ENCODE measurements around the gene PARD6B.
A peak's percentile ranks its signal among the peaks of the same experiment; 100 is the strongest.
"Not testable (repeated sequence)": the region's sequence is repeated elsewhere in the genome, so short reads cannot be mapped to it uniquely, and the experiment has no call there.

Gene PARD6B

DNA sequence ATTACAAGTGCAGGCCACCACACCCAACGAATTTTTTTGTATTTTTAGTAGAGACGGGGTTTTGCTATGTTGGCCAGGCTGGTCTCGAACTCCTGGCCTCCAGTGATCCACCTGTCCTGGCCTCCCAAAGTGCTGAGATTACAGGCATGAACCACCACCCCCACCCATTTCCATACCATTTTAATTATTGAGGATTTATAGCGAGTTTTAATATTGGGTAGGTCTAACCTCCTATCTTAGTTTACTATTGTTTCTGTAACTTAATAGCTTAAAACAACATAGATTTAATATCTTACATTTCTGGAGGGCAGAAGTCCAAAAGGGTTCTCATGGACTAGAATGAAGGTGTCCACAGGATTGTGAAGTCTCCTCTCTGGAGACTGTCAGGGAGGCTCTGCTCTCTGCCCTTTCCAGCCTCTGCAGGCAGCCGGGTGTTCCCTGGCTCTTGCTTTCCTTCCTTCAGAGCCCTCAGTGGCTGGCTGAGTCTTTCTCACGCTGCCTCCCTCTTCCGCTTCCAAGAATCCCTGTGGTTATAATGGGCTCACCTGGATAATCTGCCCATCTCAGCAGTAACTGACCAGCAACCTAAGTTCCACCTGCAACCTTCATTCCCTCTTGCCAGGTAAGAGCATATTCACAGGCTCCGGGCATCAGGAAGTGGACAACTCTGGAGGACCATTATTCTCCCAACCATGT lies 44.9 kb downstream of the PARD6B start:
- no peak for DNase-seq

DNA sequence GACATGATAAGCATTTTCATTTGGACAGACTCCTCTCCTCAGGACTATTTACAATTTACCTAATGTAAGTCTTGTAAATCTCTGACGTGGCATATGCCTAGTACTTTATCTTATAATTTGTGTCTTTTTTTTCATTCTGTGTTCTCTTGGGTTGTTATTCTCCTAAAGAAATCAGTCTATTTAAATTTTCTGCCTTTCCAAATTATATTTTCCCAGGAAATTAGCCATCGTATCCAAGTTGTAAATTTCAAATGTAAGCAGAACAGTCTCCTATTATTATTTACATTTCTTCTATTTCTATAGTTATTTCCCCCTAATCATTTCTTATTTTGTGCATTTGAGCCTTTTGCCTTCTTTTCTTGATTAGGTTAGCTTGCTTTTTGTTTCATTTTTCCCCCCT lies 46.0 kb downstream of the PARD6B start:
- no peak for DNase-seq

DNA sequence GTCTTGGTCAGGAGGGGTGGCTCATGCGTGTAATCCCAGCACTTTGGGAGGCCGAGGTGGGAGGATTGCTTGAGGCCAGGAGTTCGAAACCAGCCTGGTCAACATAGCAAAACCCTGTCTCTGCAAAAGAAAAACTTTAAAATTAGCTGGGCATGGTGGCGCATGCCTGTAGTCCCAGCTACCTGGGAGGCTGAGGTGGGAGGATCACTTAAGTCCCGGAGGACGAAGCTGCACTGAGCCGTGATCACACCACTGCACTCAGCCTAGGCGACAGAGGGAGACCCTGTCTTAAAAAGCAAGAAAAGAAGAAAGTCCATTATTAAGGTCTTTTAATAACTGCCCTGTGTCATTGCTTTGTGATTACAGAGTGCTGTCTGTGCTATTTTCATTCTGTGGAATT lies 47.6 kb downstream of the PARD6B start:
- not testable (repeated sequence) for DNase-seq

DNA sequence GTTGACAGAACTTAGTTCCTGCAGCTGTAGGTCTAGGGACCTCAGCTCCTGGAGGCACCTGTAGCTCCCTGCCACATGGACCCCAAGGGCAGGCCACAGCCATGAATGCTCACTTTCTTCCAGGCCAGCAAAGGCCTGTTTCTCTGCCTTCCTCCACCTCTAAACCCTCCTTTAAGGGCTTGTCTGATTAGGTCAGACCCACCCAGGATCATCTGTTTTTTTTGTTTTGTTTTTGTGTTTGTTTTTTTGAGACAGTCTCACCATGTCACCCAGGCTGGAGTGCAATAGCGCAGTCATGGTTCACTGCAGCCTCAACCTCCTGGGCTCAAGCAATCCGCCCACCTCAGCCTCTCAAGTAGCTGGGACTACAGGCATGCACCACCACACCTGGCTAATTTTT lies 52.0 kb downstream of the PARD6B start:
- no peak for DNase-seq

DNA sequence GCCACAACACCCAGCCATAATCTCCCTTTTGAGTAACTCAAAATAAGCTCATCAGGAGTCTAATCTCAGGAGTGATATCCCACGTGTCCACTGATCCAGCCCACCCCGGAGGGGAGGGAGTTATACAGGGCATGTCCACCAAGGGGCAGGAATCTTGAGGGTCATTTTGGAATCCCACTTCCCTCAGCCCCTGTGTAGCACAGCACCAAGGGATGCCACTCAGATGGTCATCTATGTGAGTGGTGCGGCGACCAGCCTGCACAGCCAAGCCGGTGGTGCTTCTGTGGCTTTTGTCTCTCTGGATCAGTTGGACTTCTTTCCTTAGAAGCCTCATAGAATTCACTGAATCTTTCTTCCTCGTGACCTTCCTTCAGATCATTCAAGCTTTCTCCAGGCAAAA lies 52.5 kb downstream of the PARD6B start:
- DNase-seq, result no peak

DNA sequence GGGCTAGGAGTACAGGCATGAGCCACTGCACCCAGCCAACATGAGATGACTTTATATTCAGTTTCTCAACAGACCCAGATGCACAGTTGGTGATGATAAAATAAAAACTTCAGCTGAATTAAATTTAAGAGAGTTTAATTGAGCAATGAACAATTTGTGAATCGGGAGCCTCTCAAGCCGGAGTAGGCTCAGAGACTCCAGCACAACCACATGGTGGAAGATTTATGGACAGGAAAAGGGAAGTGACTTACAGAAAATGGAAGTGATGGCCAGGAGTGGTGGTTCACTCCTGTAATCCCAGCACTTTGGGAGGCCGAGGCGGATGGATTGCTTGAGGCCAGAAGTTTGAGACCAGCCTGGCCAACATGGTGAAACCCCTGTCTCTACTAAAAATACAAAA lies 53.1 kb downstream of the PARD6B start:
- no peak for DNase-seq

DNA sequence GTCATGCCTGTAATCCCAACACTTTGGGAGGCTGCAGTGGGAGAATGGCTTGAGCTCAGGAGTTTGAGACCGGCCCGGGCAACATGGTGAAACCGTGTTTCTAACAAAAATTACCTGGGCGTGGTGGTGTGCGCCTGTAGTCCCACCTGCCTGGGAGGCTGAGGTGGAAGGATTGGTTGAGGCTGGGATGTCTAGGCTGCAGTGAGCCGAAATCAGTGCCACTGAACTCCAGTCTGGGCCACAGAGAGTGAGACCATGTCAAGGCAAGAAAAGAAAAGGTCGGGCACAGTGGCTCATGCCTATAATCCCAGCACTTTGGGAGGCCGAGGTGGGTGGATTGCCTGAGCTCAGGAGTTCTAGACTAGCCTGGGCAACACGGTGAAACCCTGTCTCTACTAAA lies 55.3 kb downstream of the PARD6B start:
- no peak for DNase-seq

DNA sequence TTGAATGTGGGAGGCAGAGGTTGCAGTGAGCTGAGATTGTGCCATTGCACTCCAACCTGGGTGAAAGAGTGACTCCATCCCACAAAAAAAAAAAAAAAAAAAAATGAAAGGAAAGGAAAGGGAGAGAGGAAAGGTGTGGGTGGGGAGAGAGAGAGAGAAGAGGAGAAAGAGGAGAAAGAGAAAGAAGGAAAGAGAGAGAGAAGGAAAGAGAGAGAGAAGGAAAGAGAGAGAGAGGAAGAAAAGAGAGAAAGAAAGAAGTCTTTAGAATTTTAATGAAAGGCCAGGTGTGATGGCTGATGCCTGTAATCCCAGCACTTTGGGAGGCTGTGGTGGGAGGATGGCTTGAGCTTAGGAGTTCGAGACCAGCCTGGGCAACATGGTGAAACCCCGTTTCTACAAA lies 55.8 kb downstream of the PARD6B start:
- DNase-seq, result no peak

DNA sequence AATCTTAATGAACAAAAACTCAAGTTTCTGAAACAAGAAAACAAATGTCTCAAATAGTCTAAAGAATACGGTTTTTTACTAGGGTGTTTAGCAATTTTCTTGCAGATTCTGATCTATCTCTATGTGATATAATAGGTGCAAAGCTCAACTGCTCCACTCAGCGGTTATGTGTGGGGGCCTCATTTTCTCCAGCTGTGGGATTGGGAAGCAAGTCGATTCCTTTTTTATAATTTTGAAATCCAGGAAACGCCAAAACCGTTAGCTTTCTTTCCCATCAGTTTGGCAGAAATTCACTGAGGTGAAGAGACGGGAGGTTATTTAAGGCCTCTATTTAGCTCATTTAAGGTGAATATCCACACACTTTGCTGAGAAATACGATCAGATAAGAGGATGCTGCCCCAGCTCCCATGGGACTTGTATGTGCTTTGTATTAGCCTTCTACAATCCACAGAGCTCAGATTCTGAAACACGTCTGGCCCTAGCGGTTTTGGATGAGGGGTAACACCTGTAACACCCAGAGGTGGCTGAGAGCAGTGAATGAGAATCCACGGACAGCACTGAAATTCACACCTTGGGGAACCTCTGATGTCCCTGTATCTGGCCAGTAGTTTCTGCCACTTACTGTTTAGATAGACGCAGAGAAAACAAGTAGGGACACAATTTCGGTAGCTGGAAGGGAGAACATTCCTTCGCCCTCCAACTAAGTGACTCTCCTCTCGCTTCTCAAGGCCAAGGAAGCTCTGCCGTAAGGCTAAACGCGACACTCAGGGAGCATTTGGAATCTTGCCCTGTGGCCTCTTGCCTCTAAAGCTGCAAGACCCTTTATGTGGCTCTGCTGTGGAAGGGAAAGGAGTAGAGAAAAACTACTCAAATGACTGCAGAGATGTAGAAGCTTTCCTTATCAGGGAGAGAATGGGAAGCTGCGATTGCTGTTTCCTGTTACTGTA lies 56.9 kb downstream of the PARD6B start:
- peak in 1 of 2 donors; percentile 55 for DNase-seq

DNA sequence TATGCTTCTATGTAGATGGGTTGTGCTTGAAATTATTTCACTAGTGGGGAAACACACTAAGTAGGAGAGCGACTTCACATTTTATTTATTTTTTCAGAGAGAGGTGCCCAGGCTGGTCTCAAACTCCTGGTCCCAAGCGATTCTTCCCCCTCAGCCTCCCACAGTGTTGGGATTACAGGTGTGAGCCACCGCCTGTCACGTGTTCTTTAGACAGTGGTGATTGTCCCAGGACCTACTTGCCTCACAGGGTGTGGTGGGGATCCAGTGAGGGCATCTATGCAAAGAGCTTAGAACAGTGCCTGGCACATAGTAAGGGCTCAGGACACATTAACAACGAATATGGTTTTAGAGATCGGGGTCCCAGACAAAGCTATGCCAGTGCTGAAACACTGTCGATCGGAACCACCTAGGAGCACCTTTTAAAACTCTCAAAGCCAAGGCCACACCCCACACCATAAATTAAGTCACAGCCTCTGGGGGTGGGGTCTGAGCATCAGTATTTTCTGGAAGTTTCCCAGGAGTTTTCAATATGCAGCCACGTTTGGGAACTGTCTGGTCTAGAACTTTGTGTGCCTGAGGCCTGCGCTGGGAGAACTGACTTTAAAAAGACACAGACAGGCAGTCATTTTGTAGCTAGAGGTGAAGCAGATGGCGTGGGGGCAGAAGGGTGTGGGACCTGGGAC lies 58.7 kb downstream of the PARD6B start:
- DNase-seq, result no peak

DNA sequence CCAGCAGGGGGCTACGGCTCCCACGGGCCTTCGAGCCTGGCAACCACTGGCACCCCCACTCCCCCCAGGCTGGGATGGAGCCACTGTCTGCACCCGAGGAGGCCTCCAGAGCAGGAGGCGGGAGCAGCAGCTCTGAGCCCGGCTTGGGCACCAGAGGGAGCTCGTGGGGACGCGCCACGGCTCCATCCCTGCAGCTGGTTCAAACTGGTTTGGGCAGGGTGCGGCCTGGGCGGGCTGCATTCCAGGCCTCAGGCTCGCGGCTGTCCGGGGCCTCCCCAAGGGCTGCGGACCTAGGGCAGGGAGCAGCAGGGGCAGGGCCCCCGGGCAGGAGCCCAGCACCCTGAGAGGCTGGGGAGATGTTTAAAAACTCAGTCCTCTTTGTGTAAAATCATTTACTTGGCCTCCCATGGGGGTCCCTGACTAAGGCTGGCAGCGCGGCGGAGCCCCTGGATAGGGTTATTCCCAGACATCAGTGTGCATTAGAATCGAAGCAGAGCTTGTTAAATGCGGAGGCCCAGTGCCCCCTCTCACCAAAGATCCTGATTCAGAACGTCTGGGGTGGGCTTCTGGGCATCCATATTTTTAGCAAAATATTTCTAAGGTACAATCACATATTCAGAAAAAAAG lies 59.4 kb downstream of the PARD6B start:
- peak; percentile 61 to 79 for DNase-seq

DNA sequence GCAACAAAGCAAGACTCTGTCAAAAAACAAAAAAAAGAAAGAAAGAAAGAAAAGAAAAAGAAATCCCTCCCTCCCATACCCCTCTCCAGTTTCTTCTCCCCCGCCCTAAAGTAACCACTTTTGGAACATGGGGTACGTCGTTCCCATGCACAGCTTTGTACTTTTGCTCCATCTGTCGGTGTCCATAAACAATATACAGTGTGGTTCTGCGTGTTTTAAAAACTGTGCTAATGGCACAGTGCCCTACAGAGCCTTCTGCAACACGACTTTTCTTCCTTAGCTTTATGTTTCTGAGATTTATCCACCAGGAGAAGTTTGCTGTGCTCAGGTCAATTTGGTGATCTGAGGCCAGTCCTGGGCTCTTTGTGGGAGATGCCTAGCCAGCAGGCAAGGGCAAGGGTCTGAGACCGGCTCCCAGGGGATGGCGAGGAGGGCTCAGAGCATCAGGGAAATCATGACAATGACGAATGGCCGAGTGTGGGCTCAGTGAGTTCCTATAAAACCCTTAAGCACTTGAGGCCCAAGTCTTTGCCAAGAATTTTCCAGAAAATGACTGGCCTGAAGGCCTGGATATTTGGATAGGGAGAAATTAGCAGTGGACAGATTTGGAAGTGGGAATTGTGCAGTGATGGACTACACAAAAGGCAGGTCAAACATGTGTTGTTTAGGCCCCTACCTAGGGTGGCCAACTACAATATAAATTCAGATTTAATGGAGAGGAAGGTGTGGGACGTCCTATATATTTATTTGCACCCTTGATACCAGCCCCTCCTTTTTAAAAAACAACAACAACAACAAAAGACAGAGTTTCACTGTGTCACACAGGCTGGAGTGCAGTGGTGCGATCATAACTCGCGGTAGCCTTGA lies 61.6 kb downstream of the PARD6B start:
- DNase-seq, result peak in 1 of 2 donors; percentile 19

DNA sequence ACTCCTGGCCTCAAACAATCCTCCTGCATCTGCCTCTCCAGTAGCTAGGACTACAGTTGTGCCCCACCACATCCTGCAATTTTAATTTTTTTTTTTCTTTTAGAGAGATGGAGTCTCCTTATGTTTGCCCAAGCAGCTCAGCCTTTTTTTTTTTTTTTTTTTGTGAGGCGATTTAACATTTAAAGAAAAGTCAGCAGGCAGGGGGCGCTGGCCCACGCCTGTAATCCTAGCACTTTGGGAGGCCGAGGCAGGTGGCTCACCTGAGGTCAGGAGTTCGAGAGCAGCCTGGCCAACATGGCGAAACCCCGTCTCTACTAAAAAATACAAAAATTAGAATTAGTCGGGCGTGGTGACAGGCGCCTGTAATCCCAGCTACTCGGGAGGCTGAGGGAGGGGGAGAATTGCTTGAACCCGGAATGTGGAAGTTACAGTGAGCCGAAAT lies 62.2 kb downstream of the PARD6B start:
- not testable (repeated sequence) for DNase-seq

DNA sequence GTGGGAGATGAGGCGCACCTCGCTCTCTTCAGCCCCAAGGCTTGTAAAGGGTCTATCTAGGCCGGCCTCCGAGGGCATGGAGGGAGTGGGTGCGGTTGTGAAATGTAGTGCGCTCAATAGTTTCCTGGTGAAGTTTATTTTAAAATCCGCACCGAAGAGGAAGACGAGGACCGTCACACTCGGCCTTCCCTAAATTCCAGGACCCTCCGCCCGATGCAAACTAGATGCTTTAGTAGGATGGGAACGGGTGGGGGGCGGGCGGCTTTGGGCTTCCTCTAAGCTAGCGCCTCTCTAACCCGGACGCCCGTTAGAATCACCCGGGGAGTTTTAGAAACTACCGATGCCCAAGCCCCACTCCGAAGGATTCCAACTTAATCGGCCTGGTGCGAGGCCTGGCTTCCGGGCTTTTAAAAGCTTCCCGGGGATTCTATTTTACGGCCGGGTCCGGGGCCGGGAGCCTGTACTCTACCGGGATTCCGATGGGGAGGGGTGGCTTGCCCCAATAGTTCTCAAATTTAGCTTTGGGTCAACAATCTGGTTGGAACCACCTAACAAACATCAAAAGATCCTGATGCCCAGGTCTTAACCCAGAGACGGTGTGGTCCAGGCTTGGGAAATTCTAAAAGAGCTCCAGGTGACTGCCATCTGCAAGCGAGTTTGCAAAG lies 62.9 kb downstream of the PARD6B start:
- DNase-seq, result no peak

DNA sequence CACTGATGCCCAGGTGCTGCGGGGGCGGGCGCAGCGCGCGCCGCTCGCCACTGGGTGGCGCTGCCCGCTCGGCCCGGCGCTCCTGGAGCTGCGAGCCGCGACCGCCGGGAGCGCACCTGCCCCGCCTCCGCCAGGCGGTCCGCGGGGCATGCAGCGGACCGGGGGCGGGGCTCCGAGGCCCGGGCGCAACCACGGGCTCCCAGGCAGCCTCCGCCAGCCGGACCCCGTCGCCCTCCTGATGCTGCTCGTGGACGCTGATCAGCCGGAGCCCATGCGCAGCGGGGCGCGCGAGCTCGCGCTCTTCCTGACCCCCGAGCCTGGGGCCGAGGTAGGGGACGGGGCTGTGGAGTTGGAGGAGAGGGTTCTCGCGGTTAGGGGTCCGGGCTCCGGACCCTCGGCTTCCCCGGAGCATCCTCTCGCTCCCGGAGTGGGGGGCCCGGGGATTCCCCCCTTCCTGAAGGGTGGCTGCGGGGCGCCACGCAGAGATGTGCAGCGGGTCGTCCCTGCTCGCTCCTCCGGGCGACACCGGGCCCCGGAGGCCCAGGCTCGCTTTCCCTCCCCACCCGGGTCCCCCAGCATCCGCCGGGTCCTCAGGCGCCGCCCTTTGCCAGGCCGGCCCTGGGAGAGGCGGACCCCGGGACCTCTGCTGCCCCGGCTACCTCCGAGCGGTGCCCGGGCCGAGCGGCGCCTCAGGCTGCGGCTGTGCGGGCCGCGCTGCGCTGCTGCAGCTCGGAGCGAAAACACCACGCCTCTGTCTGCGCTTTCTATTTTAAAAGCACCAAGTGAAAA lies 63.7 kb downstream of the PARD6B start, which contains the start of gene BCAS4:
Gene BCAS4 (plus strand): TSS at position 216 of the 789 bp plus-strand sequence. CDS start 23 bp downstream, at position 239.
- DNase-seq, result peak; percentile 53 to 60

DNA sequence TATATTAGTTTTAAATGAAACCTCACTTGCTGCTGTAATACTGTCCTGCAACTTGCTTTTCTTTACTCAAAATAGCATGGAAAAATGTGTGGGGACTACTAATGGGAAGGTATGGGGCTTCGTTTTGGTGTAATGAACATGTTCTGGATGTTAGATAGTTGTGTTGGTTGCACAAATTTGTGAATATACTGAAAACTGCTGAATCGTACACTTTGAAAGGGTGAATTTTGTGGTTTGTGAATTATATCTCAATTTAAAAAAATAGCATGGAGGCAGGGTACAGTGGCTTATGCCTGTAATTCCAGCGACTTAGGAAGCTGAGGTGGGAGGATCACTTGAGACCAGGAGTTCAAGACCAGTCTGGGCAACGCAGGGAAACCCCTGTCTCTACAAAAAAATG lies 65.8 kb downstream of the PARD6B start:
- no peak for DNase-seq

DNA sequence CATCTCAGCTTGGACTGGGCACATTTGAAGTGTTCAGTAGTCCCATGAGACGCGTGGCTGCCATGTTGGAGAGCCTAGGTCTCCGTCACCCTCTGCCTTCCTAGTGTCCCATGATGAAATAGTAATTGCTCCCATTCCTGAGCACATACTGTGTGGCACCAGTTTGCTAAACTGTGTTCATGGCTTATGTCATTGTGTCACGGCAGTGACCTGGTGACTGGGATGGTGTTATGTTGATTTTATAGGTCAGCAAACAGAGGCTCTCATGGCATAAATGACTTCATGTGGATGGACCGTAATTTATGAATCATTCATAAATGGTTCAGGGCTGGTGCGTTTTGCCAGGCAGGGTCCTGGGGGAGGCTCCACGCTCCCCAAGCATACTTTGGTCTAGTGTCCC lies 67.3 kb downstream of the PARD6B start:
- DNase-seq, result no peak

DNA sequence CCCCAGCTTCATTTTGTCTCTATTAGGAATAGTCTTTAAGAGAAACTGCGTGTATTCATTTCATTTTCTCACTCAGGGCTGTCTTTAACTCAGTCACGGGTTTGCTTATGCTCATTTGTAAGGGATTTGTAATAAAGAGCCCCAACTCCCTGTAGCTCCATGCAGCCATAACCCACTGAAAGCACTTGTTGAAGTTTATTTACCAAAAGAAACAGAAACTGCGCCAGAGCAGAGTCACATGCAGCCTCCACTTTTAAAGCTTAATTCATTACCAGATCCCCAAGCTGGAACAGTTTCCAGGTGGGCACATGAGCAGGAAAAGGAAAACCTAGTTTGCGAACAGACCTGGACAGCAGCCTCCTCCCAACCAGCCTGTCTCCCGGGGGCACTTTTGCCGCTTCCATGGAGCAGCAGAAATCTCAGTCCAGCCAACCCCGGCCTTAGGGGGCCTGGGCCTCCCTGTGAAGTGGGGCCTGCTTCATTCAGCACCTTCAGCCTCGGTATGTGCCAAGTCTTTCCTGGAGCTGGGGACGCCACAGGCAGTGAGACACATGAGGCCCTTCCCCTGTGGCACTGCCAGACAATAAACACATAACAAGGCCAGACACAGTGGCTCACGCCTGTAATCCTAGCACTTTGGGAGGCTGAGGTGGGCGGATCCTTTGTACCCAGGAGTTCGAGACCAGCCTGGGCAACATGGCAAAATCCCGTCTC lies 68.0 kb downstream of the PARD6B start:
- no peak for DNase-seq

DNA sequence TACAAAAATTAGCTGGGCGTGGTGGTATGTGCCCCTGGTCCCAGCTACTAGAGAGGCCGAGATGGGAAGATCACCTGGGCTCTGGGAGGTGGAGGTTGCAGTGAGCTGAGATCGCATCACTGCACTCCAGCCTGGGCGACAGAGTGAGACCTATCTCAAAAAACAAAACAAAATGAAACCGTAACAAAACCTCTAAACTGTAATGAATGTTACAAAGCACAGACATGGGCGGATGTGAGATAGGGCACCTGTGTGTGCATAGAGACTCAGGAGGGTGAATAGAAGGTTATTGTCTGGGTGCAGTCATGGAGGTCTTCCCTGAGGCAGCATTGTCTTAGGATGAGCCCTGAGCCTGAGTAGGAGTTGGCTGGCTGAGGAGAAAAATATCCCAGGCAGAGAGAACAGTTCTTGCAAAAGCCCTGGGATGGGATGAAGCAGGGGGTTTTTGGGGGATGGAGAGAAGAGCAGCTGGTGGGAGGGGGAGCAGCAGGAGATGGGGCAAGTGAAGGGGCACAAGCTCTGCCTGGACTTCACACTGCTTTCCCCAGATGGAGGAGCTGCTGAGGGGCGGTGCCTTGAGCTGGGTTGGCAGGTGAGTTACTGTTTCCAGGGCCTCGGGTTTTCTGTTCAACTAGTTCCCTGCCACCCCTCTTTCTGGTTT lies 68.6 kb downstream of the PARD6B start:
- no peak for DNase-seq
